Ammon's horn (tissue), 1 donor: ENCODE results near the gene CADM2.

Experiments
- DNase-seq: peaks from one replicate; pipeline ENCODE4 v3.0.0-alpha.2; 2016; ENCODE audit warnings: low spot score

Gene CADM2

DNA sequence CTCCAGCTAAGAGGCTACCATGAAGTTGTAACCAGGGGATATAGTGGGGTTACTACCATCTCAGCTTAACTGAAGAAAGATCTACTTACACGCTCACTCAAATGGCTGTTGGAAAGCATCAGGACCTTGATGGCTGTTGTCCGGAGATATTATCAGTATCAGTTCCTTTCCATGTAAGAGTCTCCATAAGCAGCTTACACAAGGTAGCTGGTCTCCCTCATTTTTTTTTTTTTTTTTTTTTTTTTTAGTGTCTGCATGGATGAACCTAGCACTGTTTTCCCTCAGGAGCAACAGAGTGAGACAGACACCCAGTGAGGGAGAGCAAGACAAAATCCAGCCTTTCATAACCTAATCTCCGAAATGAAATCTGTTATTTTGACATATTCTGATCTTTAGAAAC, 230.9 kb downstream of the CADM2 start:
- DNase-seq: no peak

DNA sequence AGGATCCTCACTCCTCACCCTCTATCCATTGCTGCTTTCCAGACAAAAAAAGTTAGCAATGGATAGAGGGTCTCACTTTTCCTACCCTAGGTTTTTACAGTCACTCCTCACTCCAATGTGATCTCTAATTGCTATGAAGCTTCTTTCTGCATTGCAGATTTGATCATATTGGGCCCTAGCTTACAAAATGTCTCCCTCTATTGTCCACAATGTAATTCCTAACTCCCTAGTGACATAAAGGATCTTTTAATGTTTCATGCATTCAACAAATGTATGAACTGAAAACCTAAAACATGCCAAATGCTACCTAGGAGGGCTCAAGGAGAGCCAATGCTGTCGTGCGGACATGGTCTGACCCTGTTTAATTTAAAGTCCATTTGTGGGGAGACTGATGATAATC, 234.8 kb downstream of the CADM2 start:
- DNase-seq: no peak

DNA sequence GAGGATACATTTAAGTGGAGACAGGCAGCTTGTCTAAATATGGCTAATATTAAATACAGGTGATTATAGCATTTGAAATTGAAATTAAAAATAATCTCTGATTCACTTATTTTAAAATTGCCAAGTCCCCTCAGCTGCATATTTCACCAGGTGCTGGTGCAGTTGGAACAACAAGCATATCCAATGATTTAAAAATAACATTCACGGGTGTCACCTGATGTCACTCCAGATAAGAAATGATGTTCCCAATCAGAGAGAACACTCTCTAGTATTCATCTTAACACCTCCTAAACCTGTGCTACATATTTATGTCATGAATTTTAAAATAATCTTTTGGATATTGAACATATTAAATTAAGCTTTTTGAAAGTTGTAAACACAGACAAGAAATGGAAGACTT, 249.9 kb downstream of the CADM2 start:
- no peak for DNase-seq

DNA sequence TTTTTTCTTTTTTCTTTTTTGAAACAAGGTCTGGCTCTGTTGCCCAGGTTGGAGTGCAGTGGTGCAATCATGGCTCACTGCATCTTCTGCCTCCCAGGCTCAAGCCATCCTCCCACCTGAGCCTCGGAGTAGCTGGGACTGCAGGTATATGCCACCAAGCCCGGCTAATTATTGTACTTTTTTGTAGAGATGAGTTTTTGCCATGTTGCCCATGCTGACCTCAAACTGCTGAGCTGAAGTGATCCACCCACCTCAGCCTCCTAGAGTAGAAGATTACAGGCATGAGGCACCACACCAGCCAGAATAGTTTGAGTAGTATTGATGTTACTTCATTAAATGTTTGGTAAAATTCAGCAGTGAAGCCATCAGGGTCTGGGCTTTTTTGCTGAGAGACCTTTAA, 251.8 kb downstream of the CADM2 start:
- DNase-seq: no peak

DNA sequence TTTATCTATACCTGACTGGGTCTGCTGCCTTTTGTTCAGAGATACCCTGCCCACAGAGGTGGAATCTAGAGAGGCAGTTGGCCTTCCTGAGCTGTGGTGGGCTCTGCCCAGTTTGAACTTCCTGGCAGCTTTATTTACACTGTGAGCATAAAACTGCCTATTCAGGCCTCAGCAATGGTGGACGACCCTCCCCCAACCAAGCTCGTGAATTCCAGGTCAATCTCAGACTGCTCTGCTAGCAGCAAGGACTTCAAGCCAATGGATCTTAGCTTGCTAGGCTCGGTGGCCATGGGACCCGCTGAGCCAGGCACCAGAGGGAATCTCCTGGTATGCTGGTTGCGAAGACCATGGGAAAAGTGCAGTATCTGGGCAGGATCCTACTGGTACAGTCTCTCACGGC, 270.2 kb downstream of the CADM2 start:
- DNase-seq: no peak

DNA sequence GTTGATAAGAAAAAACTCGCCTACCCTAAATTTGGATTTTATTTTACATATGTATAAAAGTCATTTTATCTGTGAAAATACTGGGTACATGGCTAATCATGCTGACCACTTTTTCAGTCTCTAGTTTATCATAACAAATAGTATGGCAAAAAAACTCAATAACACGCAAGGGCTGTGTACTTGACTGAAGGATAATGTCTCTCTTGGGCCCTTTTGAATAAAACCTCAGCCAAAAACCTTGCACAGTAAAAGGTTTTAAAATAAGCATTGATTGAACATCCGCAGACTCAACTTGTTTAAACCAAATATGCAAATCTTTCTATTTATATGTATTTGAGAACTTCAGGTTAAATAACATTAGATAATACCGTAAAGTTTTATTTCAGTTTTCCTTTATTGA, 285.3 kb downstream of the CADM2 start:
- DNase-seq: no peak

DNA sequence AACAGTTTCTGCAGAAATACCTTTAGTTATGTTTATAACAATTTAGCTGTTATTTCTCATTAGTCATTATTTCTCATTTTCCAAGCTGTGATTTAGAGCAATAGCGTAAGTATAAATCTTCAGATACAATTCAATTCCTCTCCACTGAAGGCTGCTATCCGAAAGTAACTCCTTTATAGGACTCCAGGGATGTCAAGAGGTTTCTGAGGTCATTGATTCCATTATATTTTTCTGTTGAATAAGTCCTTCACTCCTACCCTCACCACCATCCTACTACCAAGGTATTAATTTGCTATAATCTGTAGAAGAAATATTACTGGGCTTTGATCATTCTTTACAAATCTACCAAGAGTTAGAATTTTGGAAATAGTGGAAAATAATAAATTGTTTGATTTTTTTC, 285.7 kb downstream of the CADM2 start:
- no peak for DNase-seq

DNA sequence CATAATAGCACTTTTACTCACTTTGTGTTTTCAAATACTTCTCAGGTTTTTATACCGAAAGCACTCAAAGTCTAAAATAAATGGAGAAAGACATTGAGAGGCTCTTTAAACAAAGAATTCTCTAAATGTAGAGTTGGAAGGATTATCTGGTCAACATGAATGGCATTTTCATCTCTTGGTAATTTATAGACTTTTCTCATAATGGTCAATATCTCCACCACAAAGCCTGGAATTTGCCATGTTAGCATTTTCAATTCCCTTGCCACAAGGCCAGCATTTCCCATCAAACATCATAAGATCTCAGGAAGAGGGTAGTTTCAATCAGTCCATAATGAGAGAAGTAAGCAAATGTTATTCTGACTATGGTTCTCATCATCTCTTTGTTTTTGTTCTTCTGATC, 293.0 kb downstream of the CADM2 start:
- no peak for DNase-seq

DNA sequence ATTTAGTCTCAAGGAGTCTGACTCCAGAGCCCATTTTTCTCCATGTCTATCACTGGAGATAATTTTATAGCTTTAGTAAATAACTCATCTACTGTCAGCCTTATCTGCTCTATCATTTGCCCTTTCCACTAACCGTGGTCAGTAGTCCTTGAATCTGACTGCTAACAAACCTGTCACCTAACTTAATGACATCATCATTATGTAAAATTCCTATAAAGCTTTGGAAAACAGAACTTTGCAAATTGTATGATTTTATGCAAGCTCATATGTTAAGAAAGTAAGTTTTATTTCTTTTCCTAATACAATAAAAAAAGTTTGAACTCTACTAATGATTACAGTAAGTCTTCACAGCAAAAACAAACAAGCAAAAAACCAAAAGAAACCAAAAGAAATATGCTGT, 293.9 kb downstream of the CADM2 start:
- DNase-seq: no peak

DNA sequence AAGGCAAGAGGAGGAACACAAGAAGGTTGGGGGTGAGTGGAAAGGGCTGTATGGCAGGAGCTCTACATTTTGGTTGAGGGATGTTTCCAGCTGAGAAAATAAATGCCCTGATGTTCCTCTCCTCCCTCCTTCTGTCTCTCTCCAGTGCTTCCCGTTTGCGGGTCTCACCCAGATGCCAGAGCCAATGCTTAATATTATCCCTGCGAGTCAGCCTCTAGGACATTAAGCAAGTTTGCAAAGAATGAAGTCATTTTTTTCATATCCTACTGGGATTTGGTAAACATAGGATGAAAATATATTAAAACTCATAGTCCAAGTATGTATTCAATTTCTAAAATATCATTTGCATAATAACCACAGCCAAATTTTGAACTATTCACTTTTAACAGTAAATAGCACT, 295.9 kb downstream of the CADM2 start:
- no peak for DNase-seq

DNA sequence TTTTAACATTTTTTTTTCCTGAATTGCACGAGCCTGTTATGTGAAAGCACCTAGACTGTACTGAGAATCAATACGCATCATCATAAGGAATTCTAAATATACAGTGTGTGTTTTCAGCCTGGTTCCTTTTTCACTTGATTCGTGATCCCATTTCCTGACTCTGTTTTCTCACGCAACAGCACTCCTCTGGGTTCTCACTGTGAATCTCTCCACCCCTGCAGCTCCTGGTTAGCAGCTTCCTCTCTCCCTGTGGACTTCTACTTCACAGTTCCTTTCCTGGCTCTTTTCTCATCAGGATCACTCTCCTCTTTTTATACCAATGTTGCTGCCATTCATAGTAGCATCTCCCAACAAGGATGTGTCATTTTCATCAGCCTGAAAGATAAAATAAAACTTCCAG, 297.2 kb downstream of the CADM2 start:
- DNase-seq: peak; percentile 27

DNA sequence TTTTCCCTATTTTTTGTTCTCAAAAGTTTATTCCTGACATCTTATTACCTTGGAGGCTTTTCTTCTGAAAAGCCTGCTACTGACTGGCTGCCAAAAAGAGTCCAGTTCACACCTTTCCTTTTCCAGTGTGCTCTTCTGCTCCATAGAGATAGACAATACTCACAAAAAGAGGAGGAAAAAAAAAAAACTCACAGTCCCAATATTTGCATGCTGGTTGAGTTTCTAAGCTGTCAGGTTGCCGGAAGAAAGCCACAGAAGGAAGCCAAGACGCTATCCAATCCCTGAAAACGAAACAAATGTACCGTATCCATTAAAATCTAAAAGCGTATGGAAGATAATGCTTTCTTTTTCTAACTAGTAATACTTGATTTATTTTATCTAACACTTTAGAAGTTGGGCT, 299.5 kb downstream of the CADM2 start:
- DNase-seq: no peak

DNA sequence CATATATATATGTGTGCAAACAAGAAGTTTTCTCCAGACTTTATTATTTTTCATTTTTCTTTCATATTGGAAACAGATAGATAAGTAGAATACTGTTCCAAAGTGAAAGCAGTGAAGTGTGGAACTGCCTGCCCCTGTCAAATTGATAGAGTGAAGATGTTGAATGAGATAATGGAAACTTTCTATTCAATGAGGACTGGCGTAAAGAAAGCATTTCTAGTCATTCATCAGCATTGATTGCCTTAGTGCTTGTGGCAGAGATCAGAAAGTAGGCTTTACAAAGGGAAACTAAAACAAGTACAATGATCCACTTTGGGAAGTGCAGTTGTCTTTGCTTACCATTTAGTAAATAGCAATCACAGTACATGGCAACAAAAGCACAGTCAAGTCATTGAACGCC, 300.0 kb downstream of the CADM2 start:
- DNase-seq: peak; percentile 15

DNA sequence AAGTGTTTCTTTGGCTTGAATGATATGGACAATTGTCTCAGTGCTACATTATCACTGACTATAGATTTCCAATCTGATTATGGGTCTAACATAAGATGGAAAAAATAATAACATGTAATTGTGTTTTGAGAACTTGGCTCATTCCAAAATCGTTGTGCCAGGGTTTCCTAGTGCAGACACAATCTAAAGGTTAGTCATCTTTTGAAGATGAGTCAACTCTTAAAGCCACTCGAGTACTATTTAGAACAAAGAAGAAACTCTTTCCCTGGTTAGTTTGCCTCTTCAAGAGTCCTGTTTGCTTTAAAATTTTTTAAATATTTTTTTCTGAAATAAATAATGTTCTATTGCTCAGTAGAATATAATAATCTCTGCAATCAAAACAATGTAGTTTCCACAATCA, 301.0 kb downstream of the CADM2 start:
- DNase-seq: no peak

DNA sequence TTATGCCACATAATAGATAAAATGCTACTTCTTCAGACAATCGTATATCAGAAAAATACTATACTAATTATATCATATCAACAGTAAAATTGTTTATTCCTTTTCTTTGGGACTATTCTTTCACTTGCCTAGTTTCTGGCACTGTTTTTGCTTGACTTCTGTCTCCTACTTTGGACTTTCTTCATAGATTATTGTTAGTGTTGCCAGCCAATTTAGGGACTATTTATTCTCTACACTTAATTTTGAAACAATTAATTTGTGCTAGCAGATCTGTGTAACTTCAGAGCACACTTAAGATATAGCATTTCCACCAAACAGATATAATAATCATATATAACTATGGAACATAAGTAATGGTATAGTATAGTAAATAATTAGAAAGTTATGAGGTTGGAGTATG, 305.6 kb downstream of the CADM2 start:
- DNase-seq: no peak

DNA sequence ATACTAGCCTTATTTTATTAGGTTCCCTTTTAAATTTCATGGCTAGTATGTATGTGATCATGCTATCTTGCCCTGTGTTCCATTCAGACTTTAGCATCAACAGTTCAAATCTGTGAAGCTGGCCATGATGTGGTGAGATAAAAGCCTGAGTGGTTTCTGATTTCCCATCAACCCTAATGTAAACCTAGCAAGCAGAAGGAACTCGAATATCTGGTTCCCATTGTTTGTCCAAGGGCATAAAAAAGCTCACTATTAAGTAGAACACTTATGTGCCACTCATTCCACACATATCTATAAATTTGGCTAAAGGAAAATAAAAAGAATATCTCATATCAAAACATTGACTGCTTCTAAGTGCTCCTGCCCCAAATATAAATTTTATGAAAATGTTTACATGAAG, 311.7 kb downstream of the CADM2 start:
- DNase-seq: no peak

DNA sequence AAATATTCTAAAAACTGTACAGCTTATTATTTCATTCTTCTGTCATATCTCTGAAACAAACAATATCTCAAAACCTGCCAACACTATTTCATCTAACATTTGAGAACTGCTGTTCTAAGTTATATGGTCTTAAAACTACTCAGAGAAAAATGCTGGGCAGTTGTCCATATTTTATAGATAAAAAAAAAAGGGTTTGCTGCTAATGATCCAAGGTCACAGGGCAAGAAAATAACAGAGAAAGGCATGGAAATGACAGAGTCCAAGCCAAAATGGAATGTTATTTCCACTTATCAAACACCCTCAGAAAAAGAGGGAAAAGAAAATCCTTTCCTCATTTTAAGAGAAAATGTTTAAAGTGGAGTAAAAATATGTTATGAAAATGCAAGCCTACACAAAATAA, 313.1 kb downstream of the CADM2 start:
- no peak for DNase-seq

DNA sequence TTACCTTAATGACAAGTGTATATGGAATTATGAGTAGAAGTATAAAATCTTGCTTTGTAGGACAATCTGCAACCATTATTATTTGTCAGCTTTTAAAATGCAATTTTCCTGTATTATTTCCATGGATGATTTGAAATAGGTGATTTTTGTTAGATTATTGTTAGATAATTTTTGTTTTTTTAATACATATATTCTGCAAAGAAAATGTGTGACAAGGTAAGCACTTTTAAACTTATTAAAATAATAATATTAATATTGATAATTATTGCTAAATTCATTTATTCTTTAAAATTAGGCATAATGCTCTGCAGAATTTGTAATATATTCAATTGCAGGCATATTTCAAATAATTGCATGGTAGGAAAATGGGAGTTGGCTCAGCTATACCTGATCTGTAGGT, 329.5 kb downstream of the CADM2 start:
- no peak for DNase-seq

DNA sequence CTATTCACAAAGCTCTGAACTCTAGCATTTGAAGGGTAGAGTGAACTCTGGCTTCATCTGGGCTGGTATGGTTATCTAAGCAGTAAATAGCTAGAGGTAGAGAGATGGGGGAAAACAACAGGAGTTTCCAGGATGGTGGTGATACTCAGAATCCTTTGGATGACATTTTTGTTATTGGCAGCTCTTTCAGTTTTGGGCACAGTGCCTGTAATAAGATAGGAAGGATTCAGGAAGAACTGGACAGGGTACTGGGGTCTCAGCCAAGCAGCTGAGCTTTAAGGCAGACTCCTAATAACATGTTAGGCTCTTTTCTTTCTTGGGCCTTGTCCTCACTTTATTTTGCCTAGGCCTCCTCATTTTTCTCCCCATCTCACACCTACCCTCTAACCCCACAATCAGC, 338.5 kb downstream of the CADM2 start:
- no peak for DNase-seq

DNA sequence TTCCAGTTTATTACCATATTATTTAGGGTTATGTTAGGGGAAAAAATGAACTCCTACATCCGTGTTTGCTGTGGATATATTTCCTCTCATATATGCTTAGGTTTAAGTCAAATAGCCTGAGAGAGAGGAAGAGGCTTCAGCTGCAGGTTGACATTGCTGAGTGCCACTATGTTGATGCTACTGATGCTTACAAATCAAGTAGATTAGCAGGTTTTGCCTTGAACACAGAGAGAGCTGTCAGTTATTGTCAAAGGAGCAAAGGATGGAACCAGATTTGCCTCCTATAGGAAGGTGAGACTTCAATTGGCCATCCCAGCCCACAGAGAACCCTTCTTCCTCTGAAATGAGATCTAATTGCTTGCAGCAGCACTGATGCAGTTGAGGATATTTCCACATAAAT, 339.2 kb downstream of the CADM2 start:
- no peak for DNase-seq

DNA sequence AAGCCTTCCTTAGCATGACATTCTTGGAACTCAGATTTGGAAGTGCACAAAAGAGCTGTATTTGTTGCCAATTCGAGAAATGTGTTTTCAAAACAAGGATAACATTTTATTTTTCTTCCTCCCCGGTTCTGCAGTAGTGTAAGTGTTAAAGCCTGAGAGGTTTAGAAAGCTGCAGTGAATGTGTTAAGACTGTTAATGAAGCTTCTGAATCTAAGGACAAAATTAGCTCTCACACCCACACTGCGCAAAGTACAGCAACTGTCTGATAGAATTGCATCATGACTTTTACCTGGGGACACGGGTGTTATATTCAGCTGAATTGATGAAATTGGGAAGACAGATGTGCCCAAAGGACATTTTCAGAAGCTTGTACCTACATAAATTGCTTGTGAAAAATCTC, 344.4 kb downstream of the CADM2 start:
- peak; percentile 74 for DNase-seq

DNA sequence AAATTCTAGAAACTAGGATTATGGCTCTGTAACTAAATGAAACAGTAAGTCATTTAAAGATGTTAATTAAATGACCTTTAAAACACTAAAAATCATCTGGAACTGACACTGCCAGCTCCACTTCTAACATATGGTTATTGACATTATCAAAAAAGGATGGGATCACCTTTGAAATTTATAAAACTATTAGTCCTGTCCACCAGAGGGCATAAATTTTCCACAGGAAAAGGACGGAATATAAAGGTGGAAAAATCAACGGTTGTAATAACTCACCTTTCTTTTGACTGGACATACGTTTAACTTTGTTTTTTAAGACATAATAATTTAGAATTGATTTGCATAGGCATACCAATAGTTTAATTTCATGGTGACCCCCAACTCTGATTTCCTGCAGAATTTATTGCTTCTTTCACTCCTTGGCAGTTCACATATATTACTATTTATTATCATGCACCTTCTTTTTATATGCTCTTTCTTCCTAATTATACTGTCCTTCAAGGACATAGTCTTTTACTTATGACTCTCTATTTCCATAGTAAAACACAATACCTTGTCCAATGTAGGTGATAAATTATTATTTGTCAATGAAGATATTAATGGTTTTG, 345.7 kb downstream of the CADM2 start:
- no peak for DNase-seq

DNA sequence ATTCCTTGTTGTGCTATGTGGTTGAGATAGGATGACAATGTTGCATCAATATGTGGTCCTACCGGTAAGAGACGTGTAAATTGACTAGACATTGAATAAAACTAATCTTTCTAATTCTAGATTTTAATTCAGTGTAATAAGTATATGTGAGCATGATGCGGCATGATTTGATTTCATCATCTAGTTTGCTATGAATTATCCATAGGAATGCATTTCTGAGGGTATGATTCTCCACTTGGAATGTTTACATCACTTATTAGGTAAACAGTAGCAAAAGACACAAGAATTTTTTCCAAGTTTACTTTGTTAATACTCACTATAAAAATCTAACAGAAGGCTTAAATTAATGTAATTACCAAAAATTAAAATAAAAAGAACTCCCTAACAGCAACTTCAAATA, 353.5 kb downstream of the CADM2 start:
- no peak for DNase-seq

DNA sequence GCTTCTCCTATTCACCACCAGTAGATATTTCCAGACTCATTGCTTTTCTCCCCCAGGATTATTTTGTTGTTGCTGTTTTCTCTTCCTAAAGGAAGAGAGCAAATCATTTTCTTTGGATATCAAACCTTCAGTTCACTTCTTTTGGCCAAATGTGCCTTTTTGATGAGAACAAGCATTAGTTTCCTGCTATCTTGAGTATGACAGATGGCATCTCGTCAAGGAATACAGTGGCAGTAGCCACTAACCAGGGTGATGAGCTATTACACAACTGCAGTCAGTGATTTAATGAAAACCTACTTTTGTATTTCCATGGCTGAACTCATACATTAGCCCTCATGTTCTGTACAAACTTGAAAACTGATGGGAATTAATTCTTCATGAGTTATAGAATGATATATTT, 354.6 kb downstream of the CADM2 start:
- no peak for DNase-seq

DNA sequence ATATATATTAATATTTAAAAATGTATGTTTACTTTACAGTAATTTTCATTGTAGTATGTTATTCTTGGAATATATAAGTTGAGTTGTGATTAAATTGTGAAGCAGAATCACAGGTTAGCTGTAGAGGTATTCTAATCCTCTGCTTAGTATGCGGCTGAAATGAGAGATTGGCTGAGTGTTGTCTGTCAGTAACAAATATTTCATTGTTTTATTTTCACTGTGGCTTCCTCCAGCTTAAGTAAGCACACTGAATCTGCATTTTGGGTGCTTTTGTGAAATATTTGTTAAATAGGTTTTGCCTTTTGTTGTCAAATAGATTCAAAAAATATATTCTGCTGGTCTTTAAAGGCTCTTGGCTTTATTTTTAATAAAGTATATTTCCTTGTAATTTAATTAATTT, 357.5 kb downstream of the CADM2 start:
- no peak for DNase-seq
